BJ (cell line): ENCODE data around the gene CD38. TPM values are rescaled to one million over a fixed set of nuclear protein-coding genes. Genes with fewer than 3 reads are reported as not detected.
"Not testable (repeated sequence)": the region's sequence is repeated elsewhere in the genome, so short reads cannot be mapped to it uniquely, and the experiment has no call there.

Experiments
- CTCF ChIA-PET: fragments of 350-600 bp; formaldehyde crosslinking; extraction: SDS; loops from one replicate; lab custom pipeline; 2021; ENCODE audit warnings: antibody characterized with exemption, inconsistent platforms; lab: Yijun Ruan, JAX
- POLR2A ChIA-PET: fragments of 300-600 bp; sonication (Branson Sonifier 250); formaldehyde crosslinking; extraction: SDS; loops from one replicate; lab custom pipeline; 2021; ENCODE audit warnings: antibody characterized with exemption; lab: Charles Lee
- DNase-seq: peaks from one replicate; pipeline ENCODE4 v3.0.0-alpha.2; 2011; ENCODE audit warnings: low read depth
- H3K27me3 ChIP-seq: 2 replicates; pipeline ENCODE4 v1.6.0; 2011; ENCODE audit warnings: low read length; ENCODE audit not compliant: control insufficient read depth, insufficient read depth
- H3K36me3 ChIP-seq: 2 replicates; pipeline ENCODE4 v1.5.1; 2011; ENCODE audit warnings: low read length; ENCODE audit not compliant: control insufficient read depth, insufficient read depth
- H3K4me3 ChIP-seq: 2 replicates; pipeline ENCODE4 v1.5.1; 2011; ENCODE audit warnings: low read depth, mild to moderate bottlenecking, control low read depth, low read length
- CTCF ChIP-seq: IDR thresholded peaks from 2 replicates; pipeline ENCODE4 v1.5.1; 2011; ENCODE audit warnings: low read depth, mild to moderate bottlenecking, control low read depth, inconsistent platforms, low read length, moderate library complexity; ENCODE audit not compliant: insufficient read depth
- polyA plus RNA-seq: library from polyadenylated mRNA; depleted of rRNA; stranded (reverse); fragments of >200 nt; gene quantifications from 2 replicates; pipeline ENCODE4 v1.2.3, GENCODE V29; 2011

The CD38 gene
- polyA plus RNA-seq, 1 experiment: not detected

- POLR2A ChIA-PET: no interaction called here
- CTCF ChIA-PET: interaction anchor here (0.6 to 1.7 kb wide), 4 partner anchors 51 to 146 kb away, joined by 3 to 4 read pairs (median 3); no protein-coding TSS in a partner anchor
These were observed 77.8 kb downstream of the CD38 start for GRCh38 chr4:15855804-15856475.

GRCh38 chr4:15861198-15861597 lies 83.1 kb downstream of the CD38 start:
- H3K36me3 ChIP-seq, DNase-seq, H3K27me3 ChIP-seq, POLR2A ChIA-PET, H3K4me3 ChIP-seq: not testable (repeated sequence)
- CTCF ChIA-PET: interaction anchor here (0.6 to 2.5 kb wide), 3 partner anchors 21 to 95 kb away, joined by 3 to 9 read pairs (median 5); no protein-coding TSS in a partner anchor

More at GRCh38 chr4:15855804-15856475, 77.8 kb downstream of the CD38 start:
- H3K4me3 ChIP-seq: no peak overlapping the region
- peaks cover 3% of the 10 kb centered on the region; the same call in 1 of the 2 replicates for H3K27me3 ChIP-seq
- no peaks in the 10 kb centered on the region for H3K36me3 ChIP-seq
- no peak for DNase-seq
- no peak for TF ChIP-seq CTCF

- TF ChIP-seq CTCF: no peak
- H3K36me3 ChIP-seq: no peaks in the 10 kb centered on the region
- no peaks in the 10 kb centered on the region; the same call in 1 of the 2 replicates for H3K27me3 ChIP-seq
- CTCF ChIA-PET: no interaction called here
- POLR2A ChIA-PET: no interaction called here
- no peak overlapping the region for H3K4me3 ChIP-seq
- DNase-seq: no peak
These were observed 86.8 kb downstream of the CD38 start for GRCh38 chr4:15864651-15865566.

GRCh38 chr4:15868111-15868510 lies 90.0 kb downstream of the CD38 start:
- no peak for TF ChIP-seq CTCF
- ChIA-PET POLR2A (no interaction called here), CTCF (no interaction called here)
- no peak for DNase-seq
- H3K36me3 ChIP-seq: no peaks in the 10 kb centered on the region
- peaks cover 2% of the 10 kb centered on the region; the same call in 1 of the 2 replicates for H3K27me3 ChIP-seq
- H3K4me3 ChIP-seq: no peak overlapping the region

GRCh38 chr4:15868826-15869413 lies 90.8 kb downstream of the CD38 start:
- ChIA-PET CTCF (interaction anchor here (2.0 to 2.7 kb wide), 2 partner anchors 14 to 87 kb away, joined by 5 to 22 read pairs; no protein-coding TSS in a partner anchor), POLR2A (no interaction called here)
- Histone ChIP-seq H3K4me3 (no peak overlapping the region), H3K27me3 (peaks cover 2% of the 10 kb centered on the region; the same call in 1 of the 2 replicates), H3K36me3 (no peaks in the 10 kb centered on the region)
- DNase-seq: no peak
- no peak for TF ChIP-seq CTCF
